Mesothelial cell of epicardium (in vitro differentiated cells): ENCODE measurements around the gene TLNRD1. TPM values are rescaled to one million over a fixed set of nuclear protein-coding genes. Genes with fewer than 3 reads are reported as not detected.

Source experiments
- DNase-seq, 2 experiments: peaks; one replicate each; pipeline ENCODE4 v3.0.0; 2021; ENCODE audit warnings: low spot score in 2 of 2; ENCODE audit not compliant: unreplicated experiment in 2 of 2
- H3K27ac Mint-ChIP-seq: 2 replicates; pipeline ENCODE4 v1.8.0; 2021; ENCODE audit warnings: mixed read lengths
- H3K27me3 Mint-ChIP-seq: 2 replicates; pipeline ENCODE4 v1.8.0; 2021; ENCODE audit warnings: low read depth, mixed read lengths
- H3K36me3 Mint-ChIP-seq: 2 replicates; pipeline ENCODE4 v1.8.0; 2021; ENCODE audit warnings: mixed read lengths
- H3K4me1 Mint-ChIP-seq: 2 replicates; pipeline ENCODE4 v1.8.0; 2021; ENCODE audit warnings: mixed read lengths
- H3K4me3 Mint-ChIP-seq: 2 replicates; pipeline ENCODE4 v1.8.0; 2021; ENCODE audit warnings: mild to moderate bottlenecking, moderate library complexity, mixed read lengths
- H3K9me3 Mint-ChIP-seq: 2 replicates; pipeline ENCODE4 v1.8.0; 2021; ENCODE audit warnings: mixed read lengths
- total RNA-seq: library from RNA; stranded (reverse); gene quantifications from 3 replicates; pipeline ENCODE4 v1.2.1, GENCODE V29; 2021
- TF ChIP-seq, protein P1 (sequence below): fragments of 200-600 bp; sonication (generic); IDR thresholded peaks from one replicate; pipeline ENCODE4 v1.5.0; 2021; ENCODE audit warnings: antibody characterized with exemption; ENCODE audit not compliant: unreplicated experiment

TLNRD1 gene
- total RNA-seq, 1 donor from 2014 or later = 13.0 TPM

DNA sequence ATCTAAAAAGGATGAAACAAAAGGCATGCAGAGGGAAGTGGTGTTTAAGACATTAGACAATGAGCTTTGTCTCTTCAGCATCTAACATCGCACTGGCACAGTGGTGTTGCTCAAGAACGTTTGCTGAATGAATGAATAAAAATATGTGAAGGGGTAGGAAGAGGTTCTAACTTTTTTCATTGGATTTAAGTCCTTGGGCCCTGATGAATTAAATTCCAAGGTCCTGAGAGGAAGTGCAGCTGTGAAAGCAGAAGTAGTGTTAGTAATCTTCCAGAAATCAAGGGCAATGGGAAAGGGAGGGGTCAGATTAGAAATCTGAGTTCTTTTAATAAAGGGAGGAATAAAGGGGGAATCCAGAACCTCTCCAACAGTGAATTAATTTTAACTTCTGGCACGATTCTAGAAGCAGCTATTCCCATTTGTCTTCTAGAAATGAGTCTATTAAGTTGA lies 29.6 kb downstream of the TLNRD1 start:
- DNase-seq = no peak
- Mint-ChIP-seq H3K4me3 (no peak overlapping the region), H3K27ac (no peak overlapping the region), H3K9me3 (peaks cover 13% of the 10 kb centered on the region), H3K27me3 (no peaks in the 10 kb centered on the region), H3K4me1 (peaks cover 8% of the 10 kb centered on the region), H3K36me3 (no peaks in the 10 kb centered on the region)
- TF ChIP-seq, protein P1, sequence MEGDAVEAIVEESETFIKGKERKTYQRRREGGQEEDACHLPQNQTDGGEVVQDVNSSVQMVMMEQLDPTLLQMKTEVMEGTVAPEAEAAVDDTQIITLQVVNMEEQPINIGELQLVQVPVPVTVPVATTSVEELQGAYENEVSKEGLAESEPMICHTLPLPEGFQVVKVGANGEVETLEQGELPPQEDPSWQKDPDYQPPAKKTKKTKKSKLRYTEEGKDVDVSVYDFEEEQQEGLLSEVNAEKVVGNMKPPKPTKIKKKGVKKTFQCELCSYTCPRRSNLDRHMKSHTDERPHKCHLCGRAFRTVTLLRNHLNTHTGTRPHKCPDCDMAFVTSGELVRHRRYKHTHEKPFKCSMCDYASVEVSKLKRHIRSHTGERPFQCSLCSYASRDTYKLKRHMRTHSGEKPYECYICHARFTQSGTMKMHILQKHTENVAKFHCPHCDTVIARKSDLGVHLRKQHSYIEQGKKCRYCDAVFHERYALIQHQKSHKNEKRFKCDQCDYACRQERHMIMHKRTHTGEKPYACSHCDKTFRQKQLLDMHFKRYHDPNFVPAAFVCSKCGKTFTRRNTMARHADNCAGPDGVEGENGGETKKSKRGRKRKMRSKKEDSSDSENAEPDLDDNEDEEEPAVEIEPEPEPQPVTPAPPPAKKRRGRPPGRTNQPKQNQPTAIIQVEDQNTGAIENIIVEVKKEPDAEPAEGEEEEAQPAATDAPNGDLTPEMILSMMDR = no peak

DNA sequence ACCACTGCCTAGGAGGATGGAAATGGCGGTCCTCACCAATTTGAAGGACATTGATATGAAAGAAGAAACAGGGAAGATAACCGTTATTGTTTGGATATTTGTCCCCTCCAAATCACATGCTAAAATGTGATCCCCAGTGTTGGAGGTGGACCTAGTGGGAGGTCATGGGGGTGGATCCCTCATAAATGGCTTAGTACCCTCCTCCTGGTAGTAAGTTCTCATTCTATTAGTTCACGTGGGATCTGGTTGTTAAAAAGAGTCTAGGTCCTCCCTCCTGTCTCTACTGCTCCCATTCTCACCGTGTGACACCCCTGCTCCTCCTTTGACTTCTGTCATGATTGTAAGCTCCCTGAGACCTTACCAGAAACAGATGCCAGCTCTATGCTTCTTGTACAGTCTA lies 30.5 kb downstream of the TLNRD1 start:
- no peak for DNase-seq
- H3K27ac Mint-ChIP-seq = no peak overlapping the region
- TF ChIP-seq, protein P1 = no peak
- H3K4me3 Mint-ChIP-seq = no peak overlapping the region
- peaks cover 13% of the 10 kb centered on the region for H3K9me3 Mint-ChIP-seq
- H3K4me1 Mint-ChIP-seq = peaks cover 6% of the 10 kb centered on the region
- no peaks in the 10 kb centered on the region for H3K27me3 Mint-ChIP-seq
- H3K36me3 Mint-ChIP-seq = no peaks in the 10 kb centered on the region

DNA sequence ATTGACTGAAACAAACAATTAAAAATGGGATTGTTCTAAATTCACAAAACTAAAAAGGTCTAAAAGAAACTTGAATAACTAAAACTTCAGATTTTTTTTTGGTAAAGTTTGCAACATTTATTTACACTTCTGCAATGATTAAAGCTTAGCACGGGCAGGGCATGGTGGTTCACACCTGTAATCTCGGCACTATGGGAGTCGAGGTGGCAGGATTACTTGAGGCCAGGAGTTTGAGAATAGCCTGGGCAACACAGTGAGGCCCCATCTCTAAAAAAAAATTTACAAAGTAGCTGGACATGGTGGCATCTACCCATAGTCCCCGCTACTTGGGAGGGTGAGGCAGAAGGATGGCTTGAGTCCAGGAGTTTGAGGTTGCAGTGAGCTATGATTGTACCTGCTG lies 31.6 kb downstream of the TLNRD1 start:
- no peaks in the 10 kb centered on the region for H3K27me3 Mint-ChIP-seq

DNA sequence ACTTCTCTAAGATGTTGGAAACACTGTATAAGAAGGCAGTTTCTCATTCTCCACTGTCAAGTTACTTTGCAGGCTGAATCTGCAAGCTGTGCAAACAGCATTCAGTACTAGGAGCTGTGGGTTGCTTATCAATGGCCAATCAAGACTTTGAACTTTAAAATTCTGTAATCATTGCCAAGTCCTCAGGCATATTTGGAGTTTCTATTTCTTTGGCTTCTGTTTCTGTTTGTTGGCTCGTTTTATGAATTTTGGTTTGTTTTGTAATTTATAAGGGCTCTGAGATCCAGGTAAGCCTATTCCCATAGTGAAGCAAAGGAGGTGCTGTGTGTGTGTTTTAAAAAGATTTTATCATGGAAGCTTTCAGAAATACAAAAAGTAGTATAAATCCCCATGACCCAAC lies 32.1 kb downstream of the TLNRD1 start:
- TF ChIP-seq, protein P1 = no peak
- Mint-ChIP-seq H3K9me3 (peaks cover 13% of the 10 kb centered on the region), H3K27ac (no peak overlapping the region), H3K36me3 (no peaks in the 10 kb centered on the region), H3K27me3 (no peaks in the 10 kb centered on the region), H3K4me3 (no peak overlapping the region), H3K4me1 (peaks cover 3% of the 10 kb centered on the region)
- no peak for DNase-seq

More for the DNA sequence above, 31.6 kb downstream of the TLNRD1 start:
- Mint-ChIP-seq H3K27ac (no peak overlapping the region), H3K4me3 (no peak overlapping the region), H3K36me3 (no peaks in the 10 kb centered on the region), H3K4me1 (peaks cover 3% of the 10 kb centered on the region), H3K9me3 (peaks cover 13% of the 10 kb centered on the region)
- TF ChIP-seq, protein P1 = no peak
- no peak for DNase-seq

DNA sequence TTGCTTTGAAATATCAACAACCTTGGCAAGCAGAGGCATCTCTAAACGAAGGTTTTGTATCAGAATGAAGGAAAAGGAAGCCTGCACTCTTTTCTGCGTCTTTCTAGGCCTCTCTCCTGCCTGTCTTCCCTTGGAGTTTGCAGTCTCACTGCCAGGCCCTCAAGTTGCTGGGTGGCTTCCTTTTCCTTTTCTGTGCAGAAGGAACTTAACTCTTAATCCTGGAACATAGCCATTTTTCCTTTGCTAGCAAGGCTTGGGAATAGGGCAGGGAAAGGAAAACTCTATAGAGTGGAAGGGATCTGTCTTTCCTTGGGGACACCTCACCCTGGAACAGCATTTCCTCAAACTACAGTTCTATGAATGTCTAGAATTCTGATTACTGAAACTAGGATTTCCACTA lies 32.8 kb downstream of the TLNRD1 start:
- H3K4me3 Mint-ChIP-seq = no peak overlapping the region
- no peak for DNase-seq
- H3K27me3 Mint-ChIP-seq = no peaks in the 10 kb centered on the region
- no peaks in the 10 kb centered on the region for H3K36me3 Mint-ChIP-seq
- TF ChIP-seq, protein P1 = no peak
- peaks cover 13% of the 10 kb centered on the region for H3K9me3 Mint-ChIP-seq
- H3K4me1 Mint-ChIP-seq = peaks cover 3% of the 10 kb centered on the region
- H3K27ac Mint-ChIP-seq = peak overlapping the region; percentile 58
